Stromal cell of bone marrow (primary cell): ENCODE results near the gene CCDC92B.

Experiments
- DNase-seq: peaks from one replicate; pipeline ENCODE4 v3.0.0-alpha.2; 2012; ENCODE audit warnings: low read depth

Gene CCDC92B

GRCh38 chr17:2778489-2778888, 29.0 kb upstream of the CCDC92B start:
- no peak for DNase-seq

GRCh38 chr17:2777242-2777867, 27.9 kb upstream of the CCDC92B start:
- DNase-seq, result no peak

- DNase-seq, result no peak
These were observed 27.3 kb upstream of the CCDC92B start for GRCh38 chr17:2776589-2777241.

- no peak for DNase-seq
These were observed 25.8 kb upstream of the CCDC92B start for GRCh38 chr17:2775206-2775605.

GRCh38 chr17:2770129-2770528, 20.7 kb upstream of the CCDC92B start:
- DNase-seq, result no peak

- DNase-seq, result no peak
These were observed 9.4 kb upstream of the CCDC92B start for GRCh38 chr17:2758870-2759269.

GRCh38 chr17:2755891-2756724, 6.7 kb upstream of the CCDC92B start:
- DNase-seq, result no peak

- no peak for DNase-seq
These were observed 2.0 kb upstream of the CCDC92B start for GRCh38 chr17:2751491-2751890.

- DNase-seq, result no peak
These were observed 1.3 kb upstream of the CCDC92B start for GRCh38 chr17:2750721-2751120.

GRCh38 chr17:2749784-2750181, 331 bp upstream of the CCDC92B start:
- peak; percentile 28 for DNase-seq

GRCh38 chr17:2745317-2746037, 4.0 kb downstream of the CCDC92B start:
- no peak for DNase-seq

GRCh38 chr17:2737693-2738092, 11.8 kb downstream of the CCDC92B start:
- DNase-seq, result no peak

GRCh38 chr17:2736956-2737355, 12.5 kb downstream of the CCDC92B start:
- DNase-seq, result no peak

GRCh38 chr17:2735896-2736295, 13.6 kb downstream of the CCDC92B start:
- DNase-seq, result no peak

- DNase-seq, result no peak
These were observed 14.5 kb downstream of the CCDC92B start for GRCh38 chr17:2734939-2735338.

GRCh38 chr17:2731807-2732206, 17.6 kb downstream of the CCDC92B start:
- DNase-seq, result no peak

GRCh38 chr17:2730764-2731353, 18.6 kb downstream of the CCDC92B start:
- DNase-seq, result no peak

GRCh38 chr17:2724784-2725164, 24.7 kb downstream of the CCDC92B start:
- DNase-seq, result no peak

GRCh38 chr17:2723997-2724783, 25.3 kb downstream of the CCDC92B start:
- DNase-seq, result no peak

- DNase-seq, result no peak
These were observed 25.9 kb downstream of the CCDC92B start for GRCh38 chr17:2723505-2723996.

- DNase-seq, result no peak
These were observed 26.8 kb downstream of the CCDC92B start for GRCh38 chr17:2722611-2723010.
